Peyer's patch (tissue), 4 donors: Measurements from ENCODE around the gene SUDS3.

Experiments
- POLR2A ChIP-seq, 2 donors: fragments of 450-650 bp; IDR thresholded peaks; one replicate each; pipeline ENCODE4 v1.5.1; 2017; ENCODE audit warnings: antibody characterized with exemption in 2 of 2, mild to moderate bottlenecking in 2 of 2, moderate library complexity in 2 of 2
- TF ChIP-seq, protein P1 (sequence below), 6 experiments: fragments of 450-650 bp in 4 of 6; fragments of 200-600 bp in 2 of 6; sonication (generic) in 1 of 6; IDR thresholded peaks; one replicate each; pipeline ENCODE4 v1.5.1; 2017 to 2019; ENCODE audit warnings: antibody characterized with exemption in 6 of 6, mild to moderate bottlenecking in 3 of 6, moderate library complexity in 1 of 6

DNA sequence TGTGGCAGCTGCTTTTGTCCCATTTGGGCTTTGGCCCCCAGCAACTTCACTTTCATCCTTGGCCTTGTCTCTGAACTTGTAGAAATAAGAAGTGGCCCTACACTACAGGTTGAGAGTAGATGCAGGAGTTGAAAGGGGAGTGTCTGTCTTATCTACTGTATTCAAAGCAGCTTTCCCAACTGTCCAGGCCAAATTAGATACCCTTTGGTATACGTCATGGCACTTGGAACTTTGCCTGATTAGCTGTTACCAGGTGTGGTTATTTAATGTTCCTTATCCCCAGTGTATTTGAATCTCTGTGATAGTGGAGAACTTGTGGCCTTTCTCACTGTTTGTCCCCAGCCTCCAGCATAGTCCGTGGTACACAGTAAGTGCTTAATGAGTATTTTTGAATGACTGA is 33.5 kb downstream of the SUDS3 start:
- no peak for TF ChIP-seq POLR2A (IDR thresholded peaks at IDR 0.05)
- TF ChIP-seq, protein P1, sequence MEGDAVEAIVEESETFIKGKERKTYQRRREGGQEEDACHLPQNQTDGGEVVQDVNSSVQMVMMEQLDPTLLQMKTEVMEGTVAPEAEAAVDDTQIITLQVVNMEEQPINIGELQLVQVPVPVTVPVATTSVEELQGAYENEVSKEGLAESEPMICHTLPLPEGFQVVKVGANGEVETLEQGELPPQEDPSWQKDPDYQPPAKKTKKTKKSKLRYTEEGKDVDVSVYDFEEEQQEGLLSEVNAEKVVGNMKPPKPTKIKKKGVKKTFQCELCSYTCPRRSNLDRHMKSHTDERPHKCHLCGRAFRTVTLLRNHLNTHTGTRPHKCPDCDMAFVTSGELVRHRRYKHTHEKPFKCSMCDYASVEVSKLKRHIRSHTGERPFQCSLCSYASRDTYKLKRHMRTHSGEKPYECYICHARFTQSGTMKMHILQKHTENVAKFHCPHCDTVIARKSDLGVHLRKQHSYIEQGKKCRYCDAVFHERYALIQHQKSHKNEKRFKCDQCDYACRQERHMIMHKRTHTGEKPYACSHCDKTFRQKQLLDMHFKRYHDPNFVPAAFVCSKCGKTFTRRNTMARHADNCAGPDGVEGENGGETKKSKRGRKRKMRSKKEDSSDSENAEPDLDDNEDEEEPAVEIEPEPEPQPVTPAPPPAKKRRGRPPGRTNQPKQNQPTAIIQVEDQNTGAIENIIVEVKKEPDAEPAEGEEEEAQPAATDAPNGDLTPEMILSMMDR (IDR thresholded peaks at IDR 0.05): no peak
